Fibroblast of gingiva (primary cell): ENCODE data around the gene CD164.
"Not testable (repeated sequence)": the region's sequence is repeated elsewhere in the genome, so short reads cannot be mapped to it uniquely, and the experiment has no call there.

Experiments
- DNase-seq: peaks from one replicate; pipeline ENCODE4 v3.0.0-alpha.2; 2011; ENCODE audit warnings: low read depth

CD164 gene

GRCh38 chr6:109374326-109374892, 7.9 kb downstream of the CD164 start:
- no peak for DNase-seq

- peak; percentile 45 for DNase-seq
Measured at GRCh38 chr6:109373762-109374161, 8.5 kb downstream of the CD164 start.

DNA sequence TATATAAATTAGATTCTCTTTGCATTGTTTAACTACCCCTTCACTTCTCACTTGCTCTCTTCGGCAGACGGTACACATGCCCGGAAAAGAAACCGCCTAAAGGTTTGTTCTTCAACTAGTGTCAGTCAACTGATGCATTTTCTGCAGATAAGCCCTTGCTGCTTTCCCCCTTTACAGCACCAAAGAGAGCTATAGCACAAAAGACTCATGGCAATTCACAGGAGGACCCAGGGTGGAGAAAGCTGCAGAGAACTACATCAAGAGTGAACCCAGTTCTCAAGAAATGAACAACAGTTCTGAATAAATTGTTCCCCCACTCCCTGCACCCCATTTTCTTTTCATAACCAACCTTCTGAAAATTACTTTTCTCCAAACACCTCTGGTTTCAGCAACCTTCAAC, 8.9 kb downstream of the CD164 start:
- no peak for DNase-seq

- DNase-seq: no peak
Measured at GRCh38 chr6:109372130-109372529, 10.1 kb downstream of the CD164 start.

- DNase-seq: no peak
Measured at GRCh38 chr6:109370792-109371191, 11.5 kb downstream of the CD164 start.

DNA sequence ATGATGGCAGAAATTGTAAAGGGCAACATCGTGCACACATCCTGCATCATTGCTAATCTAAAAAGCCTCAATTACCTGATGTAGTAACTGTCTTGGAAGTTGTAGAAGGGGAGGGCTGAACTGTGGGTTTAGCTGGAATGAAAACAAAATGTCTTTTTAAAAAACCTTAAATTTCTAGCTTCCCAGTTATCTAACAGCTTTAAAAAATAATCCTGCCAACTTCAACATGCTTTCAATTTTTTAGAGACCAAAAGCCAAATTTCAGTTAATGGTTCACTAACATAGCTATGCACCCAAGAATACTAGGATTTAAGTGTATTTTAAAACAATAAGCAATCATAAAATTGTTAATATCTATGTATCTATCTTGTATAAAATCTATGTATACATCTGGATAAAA, 11.9 kb downstream of the CD164 start:
- no peak for DNase-seq

- DNase-seq: no peak
Measured at GRCh38 chr6:109369728-109370127, 12.5 kb downstream of the CD164 start.

DNA sequence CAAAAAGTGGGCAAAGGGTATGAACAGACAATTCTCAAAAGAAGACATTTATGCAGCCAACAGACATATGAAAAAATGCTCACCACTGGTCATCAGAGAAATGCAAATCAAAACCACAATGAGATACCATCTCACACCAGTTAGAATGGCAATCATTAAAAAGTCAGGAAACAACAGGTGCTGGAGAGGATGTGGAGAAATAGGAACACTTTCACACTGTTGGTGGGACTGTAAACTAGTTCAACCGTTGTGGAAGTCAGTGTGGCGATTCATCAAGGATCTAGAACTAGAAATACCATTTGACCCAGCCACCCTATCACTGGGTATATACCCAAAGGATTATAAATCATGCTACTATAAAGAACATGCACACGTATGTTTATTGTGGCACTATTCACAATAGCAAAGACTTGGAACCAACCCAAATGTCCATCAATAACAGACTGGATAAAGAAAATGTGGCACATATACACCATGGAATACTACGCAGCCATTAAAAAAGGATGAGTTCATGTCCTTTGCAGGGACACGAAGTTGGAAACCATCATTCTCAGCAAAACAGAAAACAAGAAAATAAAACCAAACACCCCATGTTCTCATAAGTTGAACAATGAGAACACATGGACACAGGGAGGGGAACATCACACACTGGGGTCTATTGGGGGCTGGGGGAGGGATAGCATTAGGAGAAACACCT, 17.7 kb downstream of the CD164 start:
- DNase-seq: not testable (repeated sequence)

DNA sequence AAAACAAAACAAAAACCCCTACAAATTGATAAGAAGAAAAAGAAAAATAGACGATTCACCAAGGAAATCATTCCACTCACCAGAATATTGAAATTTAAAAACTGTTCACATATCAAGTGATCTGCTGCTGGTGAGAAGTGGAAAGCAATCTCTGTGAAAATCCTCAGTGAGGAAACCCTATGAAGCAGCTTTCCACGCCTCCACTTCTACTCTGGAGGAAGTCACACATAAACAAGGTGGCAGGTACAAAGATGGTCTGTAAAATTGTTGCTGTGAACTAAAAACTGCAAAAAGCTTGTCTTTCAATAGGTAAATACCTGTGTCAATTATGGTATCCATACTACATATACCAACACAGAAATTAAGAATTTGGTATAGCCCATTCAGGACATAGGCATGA, 18.5 kb downstream of the CD164 start:
- DNase-seq: no peak

GRCh38 chr6:109362102-109362884, 20.0 kb downstream of the CD164 start:
- peak; percentile 33 for DNase-seq

DNA sequence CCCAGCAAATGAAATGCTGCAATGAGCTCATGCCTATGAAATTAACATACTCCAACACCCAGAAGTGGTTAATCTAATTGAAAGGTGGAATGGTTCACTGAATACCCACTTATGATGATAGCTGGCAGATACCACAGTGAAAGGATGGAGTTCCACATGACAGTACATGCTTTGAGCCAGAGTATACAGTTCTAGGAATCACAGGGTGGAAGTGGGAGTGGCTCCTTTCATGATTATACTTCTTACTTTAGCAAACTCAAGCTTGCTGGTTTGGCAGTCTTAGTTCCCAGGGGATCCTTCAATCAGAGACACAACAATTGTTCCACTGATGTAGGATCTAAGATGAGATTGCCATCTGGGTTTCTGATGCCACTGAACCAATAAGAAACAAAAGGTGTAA, 21.5 kb downstream of the CD164 start:
- no peak for DNase-seq

GRCh38 chr6:109360281-109360680, 22.0 kb downstream of the CD164 start:
- DNase-seq: no peak

- DNase-seq: no peak
Measured at GRCh38 chr6:109359248-109359647, 23.0 kb downstream of the CD164 start.

DNA sequence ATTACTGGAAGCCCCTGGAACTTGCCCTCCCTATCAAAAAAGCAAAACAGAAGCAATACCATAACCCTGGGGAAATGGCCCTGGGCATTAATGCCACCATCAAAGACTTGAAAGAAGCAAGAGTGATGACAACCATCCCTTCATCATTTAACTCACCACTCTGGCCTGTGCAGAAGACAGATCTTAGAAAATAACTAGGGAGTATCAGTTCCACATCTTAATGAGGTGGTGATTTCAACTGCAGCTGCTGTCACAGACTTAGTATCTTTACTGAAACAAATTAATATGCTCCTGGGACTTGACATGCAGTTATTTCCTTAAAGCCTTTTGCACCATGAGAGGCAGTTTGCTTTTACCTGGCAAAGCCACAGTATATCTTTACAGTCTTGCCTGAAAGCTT, 24.1 kb downstream of the CD164 start:
- no peak for DNase-seq

DNA sequence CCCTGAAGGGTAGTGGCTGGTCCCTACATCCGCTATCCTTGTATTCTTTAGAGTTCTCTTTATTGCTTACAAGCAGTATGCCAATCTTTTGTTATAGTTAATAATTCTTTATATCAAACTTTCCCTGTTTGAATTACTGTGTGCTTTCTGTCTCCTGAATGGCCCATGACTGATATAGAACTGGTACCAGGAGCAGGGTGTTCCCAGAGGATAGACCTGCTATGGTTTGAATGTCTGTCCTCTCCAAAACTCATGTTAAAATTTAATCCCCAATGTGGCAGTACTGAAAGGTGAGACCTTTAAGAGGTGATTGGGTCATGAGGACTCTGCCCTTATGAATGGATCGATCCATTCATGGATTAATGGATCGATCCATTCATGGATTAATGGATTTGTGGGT, 26.0 kb downstream of the CD164 start:
- no peak for DNase-seq

DNA sequence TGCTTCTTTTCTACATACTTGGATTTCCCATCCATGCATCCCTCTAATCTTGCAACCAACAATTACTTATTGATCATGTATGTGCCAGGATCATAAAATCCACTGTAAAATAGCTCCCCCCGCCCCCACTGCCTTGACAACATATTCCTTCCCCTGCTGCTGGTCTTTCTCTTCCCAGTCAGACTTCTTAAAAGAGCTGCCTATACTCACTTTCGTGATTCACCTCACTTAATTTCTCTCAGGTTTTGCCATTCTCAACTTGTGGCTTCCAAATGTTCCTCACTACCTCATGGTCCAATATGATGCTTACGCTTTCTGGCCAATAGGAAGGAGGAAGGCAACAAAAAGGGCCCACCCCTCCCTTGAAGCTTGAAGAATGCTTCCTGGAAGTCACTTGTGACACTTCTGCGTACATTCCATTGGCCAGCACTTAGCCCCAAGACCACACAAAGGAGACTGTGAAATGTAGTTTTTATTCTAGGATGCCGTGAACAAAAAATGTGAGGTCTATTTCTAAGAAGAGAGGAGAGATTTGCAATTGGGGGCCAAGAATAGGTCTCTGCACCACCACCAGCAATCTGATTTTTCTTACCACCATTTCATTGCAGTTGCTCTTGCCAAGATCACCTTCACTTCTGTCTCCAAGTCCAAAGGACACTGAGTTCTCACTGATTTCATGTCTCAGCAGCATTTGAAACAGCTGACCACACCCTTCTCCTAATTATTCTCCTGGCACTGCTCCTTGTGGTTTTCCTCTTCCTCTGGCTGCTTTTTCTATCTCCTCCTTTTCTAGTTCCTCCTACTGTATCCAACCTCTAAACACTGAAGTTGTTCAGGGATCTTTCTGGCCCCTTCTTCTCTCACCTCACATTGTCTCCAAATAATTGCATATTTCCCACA, 30.8 kb downstream of the CD164 start:
- DNase-seq: no peak

DNA sequence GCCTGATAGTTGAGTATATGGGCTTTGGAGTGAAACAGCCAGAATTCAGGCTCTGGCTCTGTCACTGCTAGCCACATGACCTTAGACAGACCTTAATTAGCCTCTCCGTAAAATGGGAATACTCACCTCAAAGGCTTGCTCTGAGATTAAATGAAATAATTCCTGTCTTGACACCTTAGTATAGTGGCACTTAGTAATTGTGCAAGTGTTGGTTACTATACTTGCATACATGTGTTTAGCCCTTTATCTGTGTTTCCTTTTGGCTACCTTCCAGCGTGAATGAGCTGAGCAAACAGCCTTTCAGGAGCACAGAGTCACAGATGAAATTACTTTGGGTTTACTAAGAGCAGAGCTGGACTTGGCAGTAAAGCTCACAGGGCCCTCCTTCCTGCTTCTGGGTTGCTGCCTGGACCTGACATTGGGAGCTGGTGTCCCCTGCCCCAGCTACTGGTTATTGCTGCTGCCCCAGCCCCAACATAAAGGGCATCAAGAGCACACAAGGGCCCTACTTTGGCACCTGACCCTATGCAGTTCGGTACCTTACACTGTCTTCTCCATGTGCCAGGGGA, 32.8 kb downstream of the CD164 start:
- peak; percentile 62 for DNase-seq

DNA sequence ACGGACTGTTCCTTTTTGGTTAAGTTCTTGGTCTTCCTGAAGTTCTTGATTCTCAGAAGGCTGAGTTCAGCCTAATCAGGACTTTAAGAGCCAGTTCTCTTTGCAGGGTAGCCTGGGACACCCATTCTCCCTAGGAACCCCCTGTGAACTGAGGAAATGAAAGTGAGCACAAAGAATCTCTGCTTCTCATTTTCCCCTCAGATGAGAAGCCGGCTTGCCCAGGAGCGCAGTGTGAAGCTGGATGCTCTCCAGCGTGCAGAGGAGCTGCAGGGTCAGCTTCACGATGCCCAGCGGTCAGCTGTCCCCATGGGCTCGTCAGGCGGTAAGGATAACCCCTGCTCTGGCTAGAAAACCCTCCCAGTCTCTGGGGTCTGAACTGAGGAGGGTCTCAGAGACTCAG, 34.0 kb downstream of the CD164 start:
- DNase-seq: no peak

DNA sequence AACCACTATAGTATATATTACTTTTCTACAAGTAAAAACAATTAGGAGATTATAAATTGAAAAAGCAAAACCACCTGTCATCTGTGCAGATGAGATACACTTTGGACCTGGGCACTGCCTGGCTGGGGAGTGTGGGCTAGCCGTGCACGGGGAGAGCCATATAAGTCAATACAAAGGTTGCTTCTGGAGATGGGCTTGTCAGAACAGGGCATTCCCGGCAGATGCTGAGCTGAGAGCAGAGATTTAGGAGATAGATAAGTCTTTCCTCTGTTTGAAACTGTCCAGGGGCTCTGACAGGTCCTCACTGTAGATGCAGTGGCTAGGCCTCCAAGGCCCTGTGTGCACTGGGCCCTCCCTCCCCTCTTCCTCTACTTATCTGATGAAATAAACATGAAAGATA, 34.5 kb downstream of the CD164 start:
- DNase-seq: no peak

DNA sequence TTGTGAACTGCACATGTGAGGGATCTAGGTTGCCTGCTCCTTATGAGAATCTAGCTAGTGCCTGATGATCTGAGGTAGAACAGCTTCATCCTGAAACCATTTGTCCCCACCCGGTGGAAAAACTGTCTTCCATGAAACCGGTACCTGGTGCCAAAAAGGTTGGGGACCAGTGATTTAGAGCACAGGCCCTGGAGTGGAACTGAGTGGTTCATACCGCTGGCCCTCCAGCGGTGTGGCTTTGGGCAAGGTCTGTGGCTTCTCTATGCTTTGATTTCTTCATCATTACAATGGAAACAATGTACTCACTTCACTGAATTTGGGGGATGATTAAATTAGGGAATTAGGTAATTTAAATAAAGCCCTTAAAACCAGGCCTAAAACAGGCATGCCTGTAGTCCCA, 36.3 kb downstream of the CD164 start:
- no peak for DNase-seq

DNA sequence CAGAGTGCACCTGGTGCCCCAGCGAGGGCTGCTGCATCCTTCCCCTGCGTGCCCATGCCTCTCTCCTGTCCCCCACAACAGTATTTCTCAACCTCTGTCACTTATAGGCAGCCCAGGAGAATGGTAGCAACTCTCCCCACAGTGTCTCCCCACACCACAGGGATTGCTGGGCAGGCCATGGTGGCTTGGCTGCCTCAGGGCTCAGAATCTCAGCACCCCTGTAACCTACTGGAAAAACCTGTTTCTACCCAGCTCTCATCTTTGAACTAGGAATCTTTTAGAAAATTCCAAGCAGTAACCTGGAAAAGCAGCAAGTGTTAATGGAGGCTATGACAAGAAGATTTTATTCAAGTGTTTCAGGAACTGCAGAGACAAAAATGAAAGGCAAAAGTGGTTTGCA, 38.0 kb downstream of the CD164 start:
- no peak for DNase-seq

DNA sequence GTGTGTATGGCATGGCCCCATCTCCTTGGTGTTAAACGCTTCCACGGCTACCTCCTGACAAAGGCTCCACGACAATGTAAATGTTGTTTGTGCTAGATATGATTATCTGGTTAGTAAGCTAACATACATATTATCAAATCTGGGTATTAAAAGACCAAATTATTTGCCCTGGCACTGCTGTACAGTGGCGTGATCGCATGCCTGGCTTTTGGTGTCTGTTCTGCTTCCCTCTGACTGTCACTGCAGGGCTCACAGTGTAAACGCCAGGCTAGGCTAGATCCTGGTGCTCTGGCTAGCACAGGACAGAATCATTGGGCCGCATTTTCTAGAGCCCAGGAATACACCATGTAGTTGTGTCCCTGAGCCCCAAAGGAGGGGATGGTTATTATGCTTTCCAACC, 38.7 kb downstream of the CD164 start:
- no peak for DNase-seq
